D721Med (cell line): Measurements from ENCODE around the gene SLC11A1.

Source experiments
- DNase-seq: peaks from one replicate; pipeline ENCODE4 v3.0.0; 2011; ENCODE audit warnings: low spot score; ENCODE audit not compliant: insufficient read length
- FAIRE-seq: peaks from 2 replicates; lab custom pipeline; 2011; peaks lifted over from hg19 to GRCh38; lab: Jason Lieb, UNC
- TF ChIP-seq, protein P1 (sequence below): IDR thresholded peaks from 2 replicates; pipeline ENCODE4 v1.5.1; 2012; ENCODE audit warnings: mild to moderate bottlenecking, control low read depth; ENCODE audit not compliant: insufficient read depth; ENCODE audit errors: missing control alignments

Gene SLC11A1

GRCh38 chr2:218342837-218343236, 39.2 kb upstream of the SLC11A1 start:
- TF ChIP-seq, protein P1, sequence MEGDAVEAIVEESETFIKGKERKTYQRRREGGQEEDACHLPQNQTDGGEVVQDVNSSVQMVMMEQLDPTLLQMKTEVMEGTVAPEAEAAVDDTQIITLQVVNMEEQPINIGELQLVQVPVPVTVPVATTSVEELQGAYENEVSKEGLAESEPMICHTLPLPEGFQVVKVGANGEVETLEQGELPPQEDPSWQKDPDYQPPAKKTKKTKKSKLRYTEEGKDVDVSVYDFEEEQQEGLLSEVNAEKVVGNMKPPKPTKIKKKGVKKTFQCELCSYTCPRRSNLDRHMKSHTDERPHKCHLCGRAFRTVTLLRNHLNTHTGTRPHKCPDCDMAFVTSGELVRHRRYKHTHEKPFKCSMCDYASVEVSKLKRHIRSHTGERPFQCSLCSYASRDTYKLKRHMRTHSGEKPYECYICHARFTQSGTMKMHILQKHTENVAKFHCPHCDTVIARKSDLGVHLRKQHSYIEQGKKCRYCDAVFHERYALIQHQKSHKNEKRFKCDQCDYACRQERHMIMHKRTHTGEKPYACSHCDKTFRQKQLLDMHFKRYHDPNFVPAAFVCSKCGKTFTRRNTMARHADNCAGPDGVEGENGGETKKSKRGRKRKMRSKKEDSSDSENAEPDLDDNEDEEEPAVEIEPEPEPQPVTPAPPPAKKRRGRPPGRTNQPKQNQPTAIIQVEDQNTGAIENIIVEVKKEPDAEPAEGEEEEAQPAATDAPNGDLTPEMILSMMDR, result no peak
- no peak for FAIRE-seq

GRCh38 chr2:218343591-218343990, 38.5 kb upstream of the SLC11A1 start:
- TF ChIP-seq, protein P1, result no peak
- DNase-seq, result no peak
- FAIRE-seq, result no peak

More at GRCh38 chr2:218342837-218343236, 39.2 kb upstream of the SLC11A1 start:
- DNase-seq, result no peak

DNA sequence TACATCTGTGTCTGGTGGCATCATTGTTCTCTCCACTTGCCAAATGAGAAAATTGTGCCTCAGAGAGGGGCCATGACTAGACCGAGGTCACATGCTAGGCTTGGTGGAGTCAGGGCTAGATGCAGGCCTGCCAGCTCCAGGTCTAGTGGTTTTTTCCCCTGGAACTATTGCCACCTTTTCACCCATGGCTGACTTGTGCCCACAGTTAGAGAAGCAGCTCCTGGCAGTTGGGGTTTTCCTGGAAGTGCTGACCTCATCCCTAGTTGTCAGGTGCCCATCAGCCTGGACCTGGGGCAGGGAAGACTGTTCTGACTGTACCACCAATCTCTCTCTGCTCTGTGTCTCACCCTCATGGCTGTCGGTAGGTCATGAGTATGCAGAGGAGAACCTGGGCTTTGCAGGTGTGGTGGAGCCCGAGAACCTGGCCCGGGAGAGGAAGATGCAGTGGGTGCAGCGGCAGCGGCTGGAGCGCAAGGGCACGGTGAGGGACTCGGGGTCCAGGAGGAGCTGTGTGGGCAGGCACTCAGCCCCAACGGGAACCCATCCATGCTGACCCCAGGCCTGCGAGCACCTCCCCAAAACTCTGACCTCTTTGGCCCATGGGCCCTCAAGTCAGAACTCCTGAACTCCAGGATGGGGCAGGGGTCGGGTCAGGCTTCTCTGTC, 37.9 kb upstream of the SLC11A1 start:
- no peak for FAIRE-seq
- TF ChIP-seq, protein P1, result no peak
- no peak for DNase-seq

DNA sequence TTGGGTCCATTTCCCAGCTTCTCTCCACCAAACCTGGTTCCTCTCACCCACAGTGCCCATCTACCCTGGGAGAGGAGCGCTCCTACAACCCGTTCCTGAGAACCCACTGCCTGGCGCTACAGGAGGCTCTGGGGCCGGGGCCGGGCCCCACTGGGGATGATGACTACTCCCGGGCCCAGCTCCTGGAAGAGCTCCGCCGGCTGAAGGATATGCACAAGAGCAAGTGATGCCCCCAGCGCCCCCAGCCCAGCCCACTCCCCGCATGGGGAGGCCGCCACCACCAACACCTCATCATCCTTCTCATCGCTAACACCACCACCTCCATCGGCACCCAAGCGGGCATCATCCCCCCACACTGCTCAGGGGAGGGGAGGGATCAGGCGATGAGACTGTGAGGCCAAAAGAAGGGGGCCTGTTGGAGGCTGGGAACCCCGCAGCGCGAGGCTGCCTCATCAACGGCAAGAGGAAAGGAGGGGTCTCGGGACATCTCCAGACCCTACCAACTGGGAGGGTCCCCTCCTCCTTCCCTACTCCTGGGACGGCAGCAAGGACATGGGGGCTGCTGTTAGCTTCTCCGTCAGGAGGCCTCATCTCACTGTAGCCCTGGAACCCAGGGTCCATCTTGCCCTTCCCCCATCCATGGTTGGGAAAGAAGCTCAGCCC, 37.2 kb upstream of the SLC11A1 start:
- FAIRE-seq, result no peak
- DNase-seq, result no peak
- TF ChIP-seq, protein P1, result no peak

- TF ChIP-seq, protein P1, result no peak
- no peak for FAIRE-seq
- no peak for DNase-seq
These were observed 36.4 kb upstream of the SLC11A1 start for GRCh38 chr2:218345491-218346236.

- TF ChIP-seq, protein P1, result no peak
- FAIRE-seq (no peak), DNase-seq (no peak)
These were observed 34.9 kb upstream of the SLC11A1 start for GRCh38 chr2:218347172-218347571.

DNA sequence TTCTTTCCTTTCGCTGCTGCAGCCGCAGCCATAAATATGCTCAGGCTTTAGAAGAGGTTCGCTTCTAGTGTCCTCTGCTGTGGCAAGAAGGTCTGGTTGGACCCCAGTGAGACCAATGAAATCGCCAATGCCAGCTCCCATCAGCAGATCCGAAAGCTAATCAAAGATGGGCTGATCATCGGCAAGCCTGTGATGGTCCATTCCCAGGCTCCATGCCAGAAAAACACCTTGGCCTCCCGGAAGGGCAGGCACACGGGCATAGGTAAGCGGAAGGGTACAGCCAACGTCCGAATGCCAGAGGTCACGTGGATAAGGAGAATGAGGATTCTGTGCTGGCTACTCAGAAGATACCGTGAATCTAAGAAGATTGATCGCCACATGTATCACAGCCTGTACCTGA, 28.0 kb upstream of the SLC11A1 start:
- TF ChIP-seq, protein P1, result no peak
- no peak for DNase-seq
- no peak for FAIRE-seq
